ENCODE data around the gene TBC1D5.

GRCh38 chr3:17144665-17144993 lies 597.8 kb downstream of the TBC1D5 start:
- TF ChIP-seq CTCF (conservative IDR thresholded peaks at IDR 0.05) (no peak), ZFX (IDR thresholded peaks at IDR 0.05) (no peak)
